Activated CD8-positive, alpha-beta memory T cell treated with anti-CD3 and anti-CD28 coated beads, Interleukin-2, amount 10 ng/mL, durations not matched to agents 7 days and 5 days (primary cell): ENCODE results near the gene P2RX5. TPM values are rescaled to one million over a fixed set of nuclear protein-coding genes. Genes with fewer than 3 reads are reported as not detected.
A peak's percentile ranks its signal among the peaks of the same experiment; 100 is the strongest.

Experiments used
- ATAC-seq: fragments of 150-1000 bp; cut with Tn5 transposase; one replicate; pipeline ENCODE4 v1.10.0; 2021; ENCODE audit warnings: moderate library complexity
- CTCF ChIA-PET: fragments of 350-600 bp; sonication (Branson Sonifier 250); formaldehyde crosslinking; loops from one replicate; lab custom pipeline; 2021; ENCODE audit warnings: antibody characterized with exemption; lab: Charles Lee
- DNase-seq: peaks from one replicate; pipeline ENCODE4 v3.0.0-alpha.2; 2020
- H3K27ac Mint-ChIP-seq: one replicate; pipeline ENCODE4 v1.8.0; 2021; ENCODE audit warnings: mild to moderate bottlenecking, mixed read lengths
- H3K27me3 Mint-ChIP-seq: one replicate; pipeline ENCODE4 v1.8.0; 2021; ENCODE audit warnings: mixed read lengths
- H3K36me3 Mint-ChIP-seq: one replicate; pipeline ENCODE4 v1.8.0; 2021; ENCODE audit warnings: mild to moderate bottlenecking, mixed read lengths
- H3K4me1 Mint-ChIP-seq: one replicate; pipeline ENCODE4 v1.8.0; 2021; ENCODE audit warnings: mixed read lengths
- H3K4me3 Mint-ChIP-seq: one replicate; pipeline ENCODE4 v1.8.0; 2021; ENCODE audit warnings: mild to moderate bottlenecking, moderate library complexity, mixed read lengths
- H3K9me3 Mint-ChIP-seq: one replicate; pipeline ENCODE4 v1.8.0; 2022; ENCODE audit warnings: low read depth, mixed read lengths
- total RNA-seq, 2 experiments: library from RNA; stranded (reverse); gene quantifications; one replicate each; pipeline ENCODE4 v1.2.3, GENCODE V29; 2021

P2RX5 gene
- total RNA-seq, 2 experiments from 2014 or later = 18.1 to 24.6 TPM

GRCh38 chr17:3657874-3658783, 37.8 kb downstream of the P2RX5 start:
- ATAC-seq = no peak
- no peaks in the 10 kb centered on the region for H3K36me3 Mint-ChIP-seq
- CTCF ChIA-PET = interaction anchor here (0.6 to 1.6 kb wide), 2 partner anchors 13 to 79 kb away, joined by 4 read pairs; no protein-coding TSS in a partner anchor

GRCh38 chr17:3657588-3657869, 38.4 kb downstream of the P2RX5 start:
- Mint-ChIP-seq H3K27ac (no peak overlapping the region), H3K4me1 (no peaks in the 10 kb centered on the region), H3K27me3 (no peaks in the 10 kb centered on the region), H3K9me3 (no peaks in the 10 kb centered on the region), H3K36me3 (no peaks in the 10 kb centered on the region), H3K4me3 (no peak overlapping the region)
- ATAC-seq = no peak
- CTCF ChIA-PET = interaction anchor here (0.6 kb wide), 1 partner anchor 12 kb away, joined by 4 read pairs; no protein-coding TSS in a partner anchor
- DNase-seq = no peak

More at GRCh38 chr17:3657874-3658783, 37.8 kb downstream of the P2RX5 start:
- Mint-ChIP-seq H3K27ac (no peak overlapping the region), H3K27me3 (no peaks in the 10 kb centered on the region), H3K9me3 (no peaks in the 10 kb centered on the region), H3K4me1 (no peaks in the 10 kb centered on the region), H3K4me3 (no peak overlapping the region)
- no peak for DNase-seq

- no peaks in the 10 kb centered on the region for H3K36me3 Mint-ChIP-seq
- ATAC-seq (no peak), DNase-seq (no peak)
- no peak overlapping the region for H3K4me3 Mint-ChIP-seq
- H3K27ac Mint-ChIP-seq = no peak overlapping the region
- H3K4me1 Mint-ChIP-seq = no peaks in the 10 kb centered on the region
- no peaks in the 10 kb centered on the region for H3K9me3 Mint-ChIP-seq
- H3K27me3 Mint-ChIP-seq = no peaks in the 10 kb centered on the region
- CTCF ChIA-PET = interaction anchor here (0.6 kb wide), 1 partner anchor 12 kb away, joined by 4 read pairs; no protein-coding TSS in a partner anchor
Observed at GRCh38 chr17:3656755-3657587, 39.0 kb downstream of the P2RX5 start.

- DNase-seq (no peak), ATAC-seq (no peak)
- Mint-ChIP-seq H3K27ac (no peak overlapping the region), H3K9me3 (no peaks in the 10 kb centered on the region), H3K36me3 (no peaks in the 10 kb centered on the region), H3K4me1 (no peaks in the 10 kb centered on the region), H3K27me3 (no peaks in the 10 kb centered on the region), H3K4me3 (no peak overlapping the region)
- CTCF ChIA-PET = no interaction called here
Observed at GRCh38 chr17:3656353-3656752, 39.6 kb downstream of the P2RX5 start.

- CTCF ChIA-PET = no interaction called here
- Mint-ChIP-seq H3K27ac (no peak overlapping the region), H3K4me3 (no peak overlapping the region), H3K27me3 (no peaks in the 10 kb centered on the region), H3K36me3 (no peaks in the 10 kb centered on the region), H3K4me1 (no peaks in the 10 kb centered on the region), H3K9me3 (no peaks in the 10 kb centered on the region)
- DNase-seq = no peak
- ATAC-seq = no peak
Observed at GRCh38 chr17:3655766-3656165, 40.2 kb downstream of the P2RX5 start.

GRCh38 chr17:3647769-3648555, 48.0 kb downstream of the P2RX5 start:
- no peaks in the 10 kb centered on the region for H3K36me3 Mint-ChIP-seq

GRCh38 chr17:3647251-3647650, 48.7 kb downstream of the P2RX5 start:
- no peak overlapping the region for H3K4me3 Mint-ChIP-seq
- CTCF ChIA-PET = interaction anchor here (1.6 to 4.3 kb wide), 2 partner anchors 11 to 45 kb away, joined by 6 to 19 read pairs; partner anchors contain the start of genes CTNS and SHPK
- ATAC-seq (no peak), DNase-seq (no peak)
- no peaks in the 10 kb centered on the region for H3K27me3 Mint-ChIP-seq
- H3K9me3 Mint-ChIP-seq = no peaks in the 10 kb centered on the region
- peaks cover 20% of the 10 kb centered on the region for H3K4me1 Mint-ChIP-seq
- H3K36me3 Mint-ChIP-seq = no peaks in the 10 kb centered on the region
- no peak overlapping the region for H3K27ac Mint-ChIP-seq

More at GRCh38 chr17:3647769-3648555, 48.0 kb downstream of the P2RX5 start:
- Mint-ChIP-seq H3K4me3 (no peak overlapping the region), H3K27ac (no peak overlapping the region), H3K27me3 (no peaks in the 10 kb centered on the region), H3K9me3 (no peaks in the 10 kb centered on the region), H3K4me1 (peaks cover 17% of the 10 kb centered on the region)
- ATAC-seq (peak; percentile 61), DNase-seq (peak; percentile 57)
- CTCF ChIA-PET = interaction anchor here (0.8 to 4.3 kb wide), 4 partner anchors 10 to 599 kb away, joined by 3 to 19 read pairs (median 5); partner anchors contain the start of genes CTNS and SHPK

GRCh38 chr17:3645310-3645709, 50.6 kb downstream of the P2RX5 start:
- H3K4me3 Mint-ChIP-seq = no peak overlapping the region
- peaks cover 3% of the 10 kb centered on the region for H3K36me3 Mint-ChIP-seq
- H3K4me1 Mint-ChIP-seq = peaks cover 34% of the 10 kb centered on the region
- no peak overlapping the region for H3K27ac Mint-ChIP-seq
- no peaks in the 10 kb centered on the region for H3K9me3 Mint-ChIP-seq
- DNase-seq (no peak), ATAC-seq (no peak)
- CTCF ChIA-PET = interaction anchor here (0.6 to 1.3 kb wide), 4 partner anchors 9 to 52 kb away, joined by 3 to 4 read pairs (median 3); partner anchors contain the start of gene SHPK
- no peaks in the 10 kb centered on the region for H3K27me3 Mint-ChIP-seq

GRCh38 chr17:3643889-3644349, 52.0 kb downstream of the P2RX5 start:
- H3K27ac Mint-ChIP-seq = peak overlapping the region; percentile 4
- H3K36me3 Mint-ChIP-seq = peaks cover 3% of the 10 kb centered on the region

GRCh38 chr17:3641717-3642486, 54.1 kb downstream of the P2RX5 start:
- Mint-ChIP-seq H3K9me3 (no peaks in the 10 kb centered on the region), H3K4me3 (no peak overlapping the region), H3K27me3 (no peaks in the 10 kb centered on the region), H3K4me1 (peaks cover 61% of the 10 kb centered on the region), H3K27ac (no peak overlapping the region), H3K36me3 (peaks cover 3% of the 10 kb centered on the region)
- no peak for DNase-seq
- no peak for ATAC-seq
- CTCF ChIA-PET = interaction anchor here (1.2 kb wide), 1 partner anchor 25 kb away, joined by 3 read pairs; no protein-coding TSS in a partner anchor

More at GRCh38 chr17:3643889-3644349, 52.0 kb downstream of the P2RX5 start:
- Mint-ChIP-seq H3K9me3 (no peaks in the 10 kb centered on the region), H3K27me3 (no peaks in the 10 kb centered on the region), H3K4me1 (peaks cover 47% of the 10 kb centered on the region), H3K4me3 (no peak overlapping the region)
- ATAC-seq (no peak), DNase-seq (no peak)
- CTCF ChIA-PET = interaction anchor here (0.6 to 2.0 kb wide), 3 partner anchors 8 to 1222 kb away, joined by 3 to 5 read pairs (median 4); partner anchors contain the start of gene SHPK

GRCh38 chr17:3641014-3641413, 54.9 kb downstream of the P2RX5 start:
- Mint-ChIP-seq H3K27me3 (no peaks in the 10 kb centered on the region), H3K4me3 (no peak overlapping the region), H3K4me1 (peaks cover 62% of the 10 kb centered on the region), H3K36me3 (peaks cover 3% of the 10 kb centered on the region), H3K27ac (no peak overlapping the region), H3K9me3 (no peaks in the 10 kb centered on the region)
- CTCF ChIA-PET = interaction anchor here (1.2 to 1.4 kb wide), 3 partner anchors 26 to 593 kb away, joined by 3 to 5 read pairs (median 4); no protein-coding TSS in a partner anchor
- DNase-seq (no peak), ATAC-seq (no peak)
